HG03558 (cell line): ENCODE data around the gene TOM1L2.

Source experiments
- ATAC-seq: cut with Tn5 transposase; IDR thresholded peaks from one replicate; pipeline ENCODE4 v1.9.1; 2021; ENCODE audit warnings: moderate number of reproducible peaks; ENCODE audit not compliant: unreplicated experiment; ENCODE audit errors: extremely low read depth

Gene TOM1L2

DNA sequence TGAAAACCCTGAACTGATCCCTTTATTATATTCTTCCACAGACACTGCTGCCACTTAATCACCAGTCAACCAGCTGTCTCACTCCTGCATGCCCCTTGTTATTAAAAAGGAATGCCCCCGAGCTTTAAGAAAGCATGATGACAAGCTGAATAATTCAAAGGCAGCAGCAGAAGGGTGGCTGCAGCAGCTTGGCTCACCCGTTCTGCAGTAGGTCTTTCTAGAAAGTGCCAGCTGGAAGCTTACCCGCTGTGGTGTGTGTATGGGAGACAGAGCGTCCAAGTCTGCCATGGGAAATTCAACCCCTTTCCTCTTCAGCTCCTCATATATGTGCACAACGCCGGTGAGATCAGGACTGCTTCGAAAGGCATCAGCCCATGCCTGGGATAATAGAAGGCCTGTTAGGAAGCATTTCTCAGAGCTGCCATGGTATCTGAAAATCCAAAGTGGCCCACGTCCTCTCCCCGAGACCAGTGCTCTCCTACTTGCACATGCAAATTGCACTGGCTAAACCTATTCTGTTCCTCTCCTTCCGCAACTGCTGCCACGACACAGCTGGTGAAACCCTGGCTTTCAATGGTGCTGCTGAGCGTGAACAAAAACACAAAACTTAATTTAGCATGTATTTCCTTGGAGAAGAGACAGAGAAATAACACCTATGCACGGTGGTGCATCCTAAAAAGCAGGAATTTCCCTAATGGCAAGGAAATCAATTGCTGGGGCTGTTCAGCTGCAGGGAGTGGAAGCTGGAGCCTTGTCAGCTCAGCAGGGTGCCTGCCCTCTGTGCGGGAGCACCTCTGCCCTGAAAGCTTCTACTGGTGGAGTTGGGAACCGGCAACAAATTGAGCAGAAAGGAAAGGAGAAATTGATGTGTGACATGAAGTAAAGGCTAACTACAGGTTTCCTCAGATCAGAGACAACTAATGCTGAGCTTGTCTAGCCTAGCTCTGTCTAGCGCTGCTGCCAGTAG, 87.5 kb downstream of the TOM1L2 start:
- ATAC-seq = no peak

- ATAC-seq = no peak
Observed at GRCh38 chr17:17883801-17884200, 88.4 kb downstream of the TOM1L2 start.

DNA sequence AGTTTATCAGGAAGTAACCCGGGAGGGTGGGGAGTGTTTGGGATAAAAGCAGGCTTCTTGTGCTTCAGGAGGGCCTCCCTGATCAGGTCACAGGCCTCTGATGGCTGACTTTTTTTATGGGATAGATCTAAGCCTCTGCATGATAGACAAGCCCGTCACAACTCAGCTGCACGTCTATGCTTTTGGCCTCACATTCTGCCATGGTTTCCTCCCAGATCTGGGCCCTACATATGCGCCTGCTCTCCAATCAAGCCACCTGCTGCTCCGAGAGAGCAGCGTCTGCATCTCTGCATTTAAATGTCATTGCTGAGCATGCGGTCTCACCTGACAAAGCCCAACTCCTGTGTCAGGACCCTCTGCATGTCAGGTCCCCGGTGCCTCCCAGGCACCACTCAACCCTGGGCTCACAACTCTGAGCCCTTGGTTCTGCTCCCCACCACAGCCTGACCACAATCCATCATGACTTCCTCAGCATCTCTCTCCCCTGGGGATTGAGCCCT, 90.1 kb downstream of the TOM1L2 start:
- no peak for ATAC-seq

DNA sequence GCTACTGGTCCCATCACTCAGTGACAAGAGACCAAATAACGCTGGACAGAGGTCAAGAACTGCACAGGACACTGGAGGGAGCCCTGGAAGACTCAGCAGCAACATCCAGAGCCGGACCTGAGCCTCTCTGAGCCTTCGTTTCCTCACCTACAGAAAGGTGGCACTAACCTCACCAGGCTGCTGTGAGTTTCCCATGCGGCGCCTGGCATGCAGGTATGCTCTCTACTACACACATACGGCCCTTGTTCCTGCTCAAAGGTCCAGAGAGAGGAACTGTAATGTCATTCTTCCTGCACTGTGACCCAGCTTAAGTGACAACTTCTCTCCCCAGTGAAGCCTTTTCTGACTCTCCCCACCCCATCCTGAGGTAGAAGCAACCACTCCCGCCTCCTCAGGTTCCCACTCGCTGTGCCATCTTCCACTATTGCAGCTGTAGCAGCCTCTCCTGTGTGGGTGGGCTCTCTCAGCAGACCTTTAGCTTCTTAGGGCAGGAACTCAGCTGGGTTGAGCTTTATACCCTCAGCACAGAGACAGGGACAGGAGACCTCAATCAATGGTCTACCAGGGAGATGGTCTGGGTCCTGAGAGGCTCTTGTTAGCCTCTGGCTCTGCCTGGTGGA, 91.5 kb downstream of the TOM1L2 start:
- ATAC-seq = no peak

GRCh38 chr17:17877529-17878358, 94.5 kb downstream of the TOM1L2 start:
- no peak for ATAC-seq

- no peak for ATAC-seq
Observed at GRCh38 chr17:17876959-17877528, 95.2 kb downstream of the TOM1L2 start.

DNA sequence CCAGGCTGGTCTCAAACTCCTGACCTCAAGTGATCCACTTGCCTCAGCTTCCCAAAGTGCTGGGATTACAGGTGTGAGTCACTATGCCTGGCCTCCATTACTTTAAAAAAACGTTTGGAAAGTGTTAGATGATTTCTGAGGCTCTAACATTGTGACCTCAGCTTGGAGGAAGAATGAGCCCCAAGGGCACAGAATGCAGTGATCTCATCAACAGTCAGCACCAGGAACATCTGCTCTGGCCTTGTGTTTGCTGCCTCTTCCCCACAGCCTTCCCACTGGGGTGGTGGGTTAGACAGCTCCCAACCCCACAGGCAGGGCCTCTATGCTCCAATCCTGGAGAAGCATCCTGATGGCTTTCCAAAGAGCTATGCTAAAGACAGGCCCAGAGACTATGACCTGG, 97.7 kb downstream of the TOM1L2 start:
- no peak for ATAC-seq

GRCh38 chr17:17873450-17873991, 98.7 kb downstream of the TOM1L2 start:
- ATAC-seq = no peak

GRCh38 chr17:17872547-17873345, 99.5 kb downstream of the TOM1L2 start:
- no peak for ATAC-seq

GRCh38 chr17:17871913-17872312, 100.3 kb downstream of the TOM1L2 start:
- ATAC-seq = no peak

DNA sequence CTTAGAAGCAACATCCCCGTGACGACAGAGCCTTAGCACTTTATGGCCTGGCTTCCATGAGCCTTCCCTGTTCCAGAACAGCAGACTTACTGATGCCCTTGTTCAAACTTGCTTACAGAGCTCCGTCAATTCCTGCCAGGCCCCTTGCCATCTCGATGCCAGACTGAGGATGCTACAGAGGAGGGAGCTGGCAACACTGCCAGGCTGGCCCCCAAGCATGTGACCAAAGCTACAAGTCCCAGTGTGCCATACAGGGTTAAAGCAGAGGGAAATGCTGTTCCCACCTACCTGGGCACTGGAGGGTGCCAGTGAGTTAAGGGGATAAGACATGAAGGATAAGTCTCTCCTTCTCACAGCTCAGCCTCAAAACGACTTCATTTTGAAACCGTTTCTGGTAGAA, 102.0 kb downstream of the TOM1L2 start:
- no peak for ATAC-seq

DNA sequence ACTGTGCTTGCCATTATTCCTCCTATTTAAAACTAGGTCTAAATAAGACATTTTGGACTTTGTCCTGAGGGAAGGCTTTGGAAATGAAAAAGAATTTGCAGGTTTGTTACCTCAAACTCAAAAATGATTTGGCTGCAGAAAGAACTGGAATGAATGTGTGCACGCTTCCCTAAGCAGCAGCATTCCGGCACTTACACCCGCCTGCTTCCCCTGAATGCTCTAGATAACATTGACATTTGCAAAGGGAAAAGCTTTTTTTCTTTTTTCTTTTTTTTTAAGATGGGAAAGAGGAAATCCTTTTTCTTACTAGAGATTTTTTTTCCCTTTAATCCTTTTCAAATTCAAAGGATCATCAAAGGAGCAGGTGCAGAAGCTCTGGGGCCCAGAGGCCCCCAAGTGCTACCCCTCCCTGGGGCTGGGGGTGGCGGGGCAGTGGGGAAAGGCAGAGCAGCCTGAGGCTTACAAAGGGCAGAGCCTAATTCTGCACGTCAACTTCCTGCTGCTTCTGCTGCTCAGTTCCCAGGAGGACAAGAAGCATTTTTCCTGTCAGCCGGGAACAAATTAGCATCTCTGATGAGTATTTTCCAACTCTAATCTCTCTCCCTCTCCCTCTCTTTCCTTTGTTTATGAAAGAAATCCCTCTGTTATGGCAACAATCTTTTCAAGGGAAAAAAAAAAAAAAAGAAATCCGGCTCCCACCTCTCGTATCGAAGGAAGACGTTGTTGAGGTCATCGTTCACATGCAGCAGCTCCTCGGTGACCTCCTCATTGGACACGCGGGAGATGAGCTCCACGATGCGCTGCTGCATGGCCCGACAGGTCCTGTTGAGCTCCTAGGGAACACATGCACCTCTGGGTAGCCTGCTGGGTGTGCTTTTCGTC, 103.3 kb downstream of the TOM1L2 start:
- no peak for ATAC-seq

DNA sequence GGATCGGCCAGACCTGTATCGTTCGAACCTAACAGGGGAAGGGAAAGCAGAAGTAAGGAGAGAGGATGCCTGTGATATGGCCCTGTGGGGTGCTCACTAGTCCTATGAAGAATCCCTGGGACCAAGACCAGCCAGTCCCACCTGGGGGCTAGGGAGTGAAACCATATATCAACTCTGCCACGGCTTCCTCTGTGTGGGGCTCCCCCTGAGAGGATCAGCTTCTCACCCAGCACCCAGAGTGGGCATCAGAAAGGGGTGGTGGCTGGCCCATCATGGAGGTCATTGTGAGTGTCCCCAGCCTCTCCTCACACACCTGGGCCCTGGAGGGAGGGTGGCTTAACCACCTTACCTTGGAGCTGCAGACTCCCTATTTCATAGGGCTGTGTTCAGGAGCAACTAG, 105.3 kb downstream of the TOM1L2 start:
- ATAC-seq = no peak

DNA sequence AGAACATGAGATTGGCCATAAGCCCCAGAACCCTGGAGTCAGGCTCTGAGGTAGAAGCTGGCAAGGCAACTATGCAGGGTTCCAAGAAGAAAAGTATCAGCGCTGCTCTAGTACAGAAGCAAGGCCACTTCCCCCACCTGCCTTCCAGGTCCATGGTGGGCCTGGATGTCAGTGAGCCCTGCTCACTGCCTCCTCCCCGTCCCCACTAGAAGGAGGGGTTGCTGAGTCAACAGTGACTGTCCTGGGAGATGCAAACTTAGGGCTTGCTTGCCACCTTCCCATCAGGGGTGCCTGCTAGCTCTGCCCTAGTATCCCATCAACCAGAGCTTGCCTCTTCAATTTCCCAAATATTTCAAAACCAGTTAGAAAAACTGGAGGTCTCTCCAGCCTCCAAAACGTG, 105.8 kb downstream of the TOM1L2 start:
- ATAC-seq = no peak

DNA sequence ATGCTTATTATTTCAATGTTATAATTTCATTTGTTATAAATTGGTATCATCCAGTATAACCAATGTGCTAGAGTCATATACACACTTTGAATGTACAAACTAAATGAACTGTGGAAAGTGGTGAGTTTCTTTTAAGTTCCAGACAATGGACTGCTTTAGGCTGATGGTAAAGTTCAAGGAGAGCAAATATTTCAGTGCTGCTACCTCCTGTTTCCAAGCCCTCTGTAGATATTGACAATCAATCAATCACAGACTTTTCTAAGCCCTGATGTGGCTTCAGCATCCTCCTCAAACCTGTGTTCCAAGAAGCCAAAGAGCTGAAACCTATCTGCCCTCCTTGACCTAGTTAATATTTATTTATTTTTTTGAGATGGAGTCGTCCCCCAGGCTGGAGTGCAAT, 107.2 kb downstream of the TOM1L2 start:
- no peak for ATAC-seq

GRCh38 chr17:17860766-17861107, 111.5 kb downstream of the TOM1L2 start:
- no peak for ATAC-seq

- no peak for ATAC-seq
Observed at GRCh38 chr17:17859909-17860765, 112.1 kb downstream of the TOM1L2 start.
